GM21737 (cell line): ENCODE data around the gene CHST6.
"Not testable (repeated sequence)": the region's sequence is repeated elsewhere in the genome, so short reads cannot be mapped to it uniquely, and the experiment has no call there.

Source experiments
- ATAC-seq: cut with Tn5 transposase; IDR thresholded peaks from one replicate; pipeline ENCODE4 v1.9.1; 2021; ENCODE audit warnings: mild to moderate bottlenecking, moderate library complexity; ENCODE audit not compliant: unreplicated experiment

Gene CHST6

DNA sequence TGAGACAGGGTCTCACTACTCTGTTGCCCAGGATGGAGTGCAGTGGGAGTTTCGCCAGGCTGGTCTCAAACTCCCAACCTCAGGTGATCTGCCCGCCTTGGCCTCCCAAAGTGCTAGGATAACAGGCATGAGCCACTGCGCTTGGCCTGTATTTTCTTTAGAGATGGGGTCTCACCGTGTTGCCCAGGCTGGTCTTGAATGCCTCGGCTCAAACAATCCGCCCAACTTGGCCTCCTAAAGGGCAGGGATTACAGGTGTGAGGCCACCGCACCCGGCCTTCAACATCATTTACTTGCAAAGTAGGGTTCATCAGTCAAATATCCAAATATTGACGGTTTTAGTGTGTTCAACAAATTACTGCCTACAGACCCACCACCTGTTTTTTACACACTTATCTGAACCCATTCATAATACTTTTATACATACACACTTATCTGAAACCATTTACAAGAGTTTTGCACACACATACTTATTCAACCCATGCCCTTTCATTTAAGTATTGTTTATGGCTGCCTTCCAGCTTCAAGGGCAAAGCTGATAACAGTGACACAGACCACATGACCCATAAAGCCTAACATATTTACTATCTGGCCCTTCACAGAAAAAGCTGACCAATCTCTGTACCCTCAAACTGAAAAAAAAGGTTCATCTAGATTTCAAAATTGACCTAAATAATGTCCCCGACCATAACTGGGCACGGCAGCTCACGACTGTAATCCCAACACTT is 42.6 kb downstream of the CHST6 start:
- ATAC-seq, result no peak

DNA sequence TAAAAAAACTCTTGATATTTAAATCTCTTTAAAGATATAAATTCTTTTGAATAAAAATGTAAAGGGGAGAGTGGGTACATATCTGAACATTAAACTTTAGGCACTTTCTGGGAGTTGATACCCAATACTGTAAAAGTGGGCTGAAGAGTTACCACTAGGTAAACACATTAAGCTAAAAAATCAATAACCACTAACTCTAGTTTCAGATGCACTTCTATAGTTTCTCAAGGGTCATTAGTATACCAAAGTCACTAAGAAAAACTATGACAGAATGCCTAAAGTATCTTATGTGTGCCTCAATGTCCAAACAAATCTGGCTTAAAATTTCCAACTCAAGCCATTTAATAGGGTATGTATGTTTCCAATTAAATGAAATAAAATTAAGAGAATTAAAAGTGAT is 48.8 kb downstream of the CHST6 start:
- no peak for ATAC-seq

DNA sequence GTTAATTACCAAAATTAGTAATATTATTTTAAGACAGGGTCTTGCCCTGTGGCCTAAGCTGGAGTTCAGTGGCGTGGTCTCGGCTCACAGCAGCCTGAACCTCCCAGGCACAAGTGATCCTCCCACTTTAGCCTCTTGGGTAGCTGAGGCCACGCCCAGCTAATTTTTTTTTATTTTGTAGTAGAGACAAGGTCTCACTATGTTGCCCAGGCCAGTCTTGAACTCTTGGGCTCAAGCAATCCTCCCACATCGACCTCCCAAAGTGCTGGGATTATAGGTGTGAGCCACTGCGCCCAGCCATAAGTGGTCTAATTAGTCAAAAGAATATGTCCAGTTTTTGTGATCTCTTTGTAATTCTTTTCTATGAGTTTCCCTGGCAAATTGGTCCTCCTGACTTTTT is 49.9 kb downstream of the CHST6 start:
- ATAC-seq, result no peak

DNA sequence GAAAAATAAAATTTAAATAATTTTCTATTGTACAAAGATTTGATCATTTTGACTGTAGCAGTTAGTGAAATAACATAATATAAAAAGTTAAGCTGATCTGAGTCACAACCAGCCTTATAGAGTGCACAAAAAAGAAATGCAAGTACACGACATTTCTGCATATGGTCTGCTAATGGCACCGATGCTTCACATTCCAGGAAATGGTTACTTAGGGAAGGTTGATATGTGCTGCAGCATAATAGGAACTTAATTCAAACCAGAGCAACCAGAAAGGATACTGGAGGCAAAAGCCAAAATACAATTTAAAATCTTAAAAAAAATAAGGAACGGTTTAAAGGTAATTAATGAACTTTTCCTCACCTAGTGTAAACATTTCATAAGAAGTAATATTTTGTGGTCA is 51.9 kb downstream of the CHST6 start:
- ATAC-seq, result no peak

DNA sequence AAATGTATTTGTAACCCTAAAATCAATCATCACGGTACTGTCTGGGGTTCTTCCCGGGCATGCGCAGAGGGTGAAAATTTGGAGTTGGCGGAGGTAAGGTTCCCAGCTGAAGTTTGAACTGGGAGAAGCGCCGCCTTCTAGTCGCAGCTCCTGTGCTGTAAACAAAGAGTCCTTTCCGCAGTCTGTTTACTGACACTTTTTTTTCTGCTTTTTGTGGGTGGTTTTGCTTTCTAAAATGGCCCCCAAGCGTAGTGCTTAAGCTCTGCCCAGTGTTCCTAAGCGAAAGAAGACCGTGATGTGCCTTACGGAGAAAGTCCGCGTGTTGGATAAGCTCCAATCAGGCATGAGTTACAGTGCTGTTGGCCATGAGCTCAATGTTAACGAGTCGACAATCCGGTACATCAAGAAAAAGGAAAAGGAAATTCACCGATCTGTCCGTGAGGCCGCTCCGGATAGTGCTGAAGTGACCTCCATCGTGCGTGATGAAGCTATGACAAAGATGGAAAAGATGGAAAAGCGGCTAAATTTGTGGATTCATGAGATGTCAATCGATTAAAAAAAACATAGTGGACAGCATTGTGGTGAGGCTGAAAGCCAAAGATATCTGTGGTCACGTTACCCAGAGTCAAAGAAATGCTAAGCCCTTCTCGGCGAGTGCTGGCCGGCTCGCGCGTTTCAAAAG is 61.4 kb downstream of the CHST6 start:
- peak; percentile 64 for ATAC-seq

DNA sequence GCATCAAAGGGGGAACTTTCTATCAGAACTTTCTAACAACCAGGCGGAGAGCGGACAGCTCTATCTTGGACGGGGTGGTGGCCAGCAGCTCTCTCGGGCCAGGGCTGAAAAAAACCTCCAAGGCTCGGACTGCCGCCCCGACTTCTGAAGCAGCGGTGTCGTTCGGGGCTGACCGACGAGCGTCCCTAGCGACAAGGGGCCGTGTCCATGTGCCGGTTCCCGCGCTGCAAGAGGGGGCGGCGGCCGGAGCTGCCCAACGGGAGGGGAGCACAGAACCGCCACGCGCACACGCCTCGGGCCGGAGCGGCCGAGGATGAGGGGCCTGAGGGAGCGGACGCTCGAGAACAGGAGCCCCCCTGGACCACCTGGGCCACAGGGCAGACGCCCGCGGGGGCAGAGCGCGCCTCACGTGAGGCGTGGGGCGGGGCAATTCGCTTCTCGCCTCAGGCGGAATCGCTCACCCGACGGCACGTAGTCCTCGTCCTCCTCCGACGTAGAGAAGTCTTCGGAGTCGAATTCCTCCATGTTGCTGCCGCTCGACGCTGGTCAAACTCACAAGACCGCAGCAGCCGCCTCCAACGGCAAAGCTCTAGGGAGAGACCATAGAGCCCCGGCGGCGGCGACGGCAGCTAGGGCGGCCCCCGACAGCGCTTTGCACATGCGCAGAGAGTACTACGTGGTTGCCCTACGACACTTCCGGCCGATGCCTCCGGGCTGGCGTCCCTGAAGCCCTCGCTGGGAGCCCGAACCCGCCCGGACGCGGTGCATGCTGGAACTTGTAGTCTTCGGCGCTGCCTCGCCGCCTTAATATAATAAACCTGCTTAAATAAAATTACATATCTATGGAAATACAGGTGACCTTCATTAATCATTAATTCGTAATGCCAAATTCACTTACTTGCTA is 62.2 kb downstream of the CHST6 start, which contains the start of gene CFDP1:
Gene CFDP1, minus strand, starts transcription at position 676 of the 904 bp plus-strand sequence. Its CDS starts 151 bp downstream, at position 525.
- peak; percentile 90 for ATAC-seq

DNA sequence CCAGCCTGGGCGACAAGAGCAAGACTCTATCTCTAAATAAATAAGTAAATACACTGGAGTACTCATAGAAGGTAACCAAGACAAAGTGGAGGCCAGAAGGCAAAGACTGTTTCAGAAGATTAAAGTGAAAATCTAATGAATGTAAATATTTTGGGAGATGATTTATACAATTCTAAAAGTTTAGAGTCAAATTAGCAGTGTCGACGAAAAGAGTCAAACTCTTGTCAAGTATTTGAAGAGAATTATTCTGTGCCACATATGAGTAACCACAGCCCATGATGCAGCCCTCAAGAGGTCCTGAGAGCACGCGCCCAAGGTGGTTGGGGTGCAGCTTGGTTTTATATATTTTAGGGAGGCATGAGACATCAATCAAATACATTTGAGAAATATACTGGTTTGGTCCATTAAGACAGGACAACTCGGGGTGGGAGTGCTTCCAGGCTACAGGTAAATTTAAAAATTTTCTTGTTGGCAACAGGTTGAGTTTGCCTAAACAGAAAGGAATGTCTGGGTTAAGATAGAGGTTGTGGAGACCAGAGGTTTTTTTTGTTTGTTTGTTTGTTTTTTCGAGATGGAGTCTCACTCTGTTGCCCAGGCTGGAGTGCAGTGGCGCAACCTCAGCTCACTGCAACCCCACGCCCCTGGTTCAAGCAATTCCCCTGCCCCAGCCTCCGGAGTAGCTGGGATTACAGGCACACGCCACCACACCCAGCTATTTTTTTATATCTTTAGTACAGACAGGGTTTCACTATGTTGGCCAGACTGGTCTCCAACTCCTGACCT is 65.4 kb downstream of the CHST6 start:
- no peak for ATAC-seq

DNA sequence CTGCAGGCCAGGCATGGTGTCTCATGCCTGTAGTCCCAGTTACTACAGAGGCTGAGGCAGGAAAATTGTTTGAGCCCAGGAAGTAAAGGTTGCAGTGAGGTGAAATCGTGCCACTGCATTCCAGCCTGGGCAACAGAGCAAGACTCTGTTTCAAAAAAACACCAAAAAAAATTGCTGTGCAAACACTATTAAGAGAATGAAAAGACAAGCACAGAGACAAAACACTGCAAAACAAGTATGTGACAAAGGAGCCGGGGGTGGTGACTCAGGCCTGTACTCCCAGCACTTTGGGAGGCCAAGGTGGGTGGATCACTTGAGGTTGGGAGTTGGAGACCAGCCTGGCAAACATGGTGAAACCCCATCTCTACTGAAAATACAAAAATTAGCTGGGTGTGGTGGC is 68.7 kb downstream of the CHST6 start:
- not testable (repeated sequence) for ATAC-seq

DNA sequence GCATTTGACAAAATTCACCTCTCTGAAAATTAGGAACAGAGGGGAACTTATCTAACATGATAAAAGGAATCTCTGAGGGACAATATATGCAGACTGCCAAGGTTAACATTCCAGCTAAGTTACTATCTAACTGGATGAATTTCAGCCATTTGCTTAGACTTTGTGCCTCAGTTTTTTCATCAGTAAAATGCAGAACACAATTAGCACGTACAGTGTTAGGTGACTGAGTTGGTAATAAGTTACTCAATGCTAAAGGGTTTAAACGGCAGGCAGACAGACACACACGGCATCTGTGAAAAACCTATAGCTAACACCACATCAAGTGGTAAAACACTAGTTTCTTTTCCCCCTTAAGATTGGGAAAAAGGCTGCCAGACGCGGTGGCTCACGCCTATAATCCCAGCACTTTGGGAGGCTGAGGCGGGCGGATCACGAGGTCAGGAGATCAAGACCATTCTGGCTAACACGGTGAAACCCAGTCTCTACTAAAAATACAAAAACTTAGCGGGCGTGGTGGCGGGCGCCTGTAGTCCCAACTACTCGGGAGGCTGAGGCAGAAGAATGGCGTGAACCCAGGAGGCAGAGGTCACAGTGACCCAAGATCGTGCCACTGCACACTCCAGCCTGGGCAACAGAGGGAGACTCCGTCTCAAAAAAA is 71.0 kb downstream of the CHST6 start:
- not testable (repeated sequence) for ATAC-seq

DNA sequence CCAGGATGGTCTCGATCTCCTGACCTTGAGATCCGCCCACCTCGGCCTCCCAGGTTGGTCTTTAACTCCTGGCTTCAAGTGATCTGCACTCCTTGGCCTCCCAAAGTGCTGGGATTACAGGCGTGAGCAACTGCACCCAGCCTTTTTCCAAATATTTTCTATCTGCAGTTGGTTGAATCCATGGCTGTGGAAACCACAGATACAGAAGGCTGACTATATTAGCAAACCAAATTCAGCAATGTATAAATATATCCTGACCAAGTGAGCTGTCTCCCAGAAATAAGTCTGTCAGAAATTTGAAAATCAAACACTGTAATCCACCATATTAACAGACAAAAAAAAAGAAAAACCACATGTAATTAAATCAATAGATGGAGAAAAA is 71.5 kb downstream of the CHST6 start:
- no peak for ATAC-seq
